Suprapubic skin (tissue), 4 donors: ENCODE measurements around the gene WDTC1. TPM values are rescaled to one million over a fixed set of nuclear protein-coding genes. Genes with fewer than 3 reads are reported as not detected.

Experiments used
- DNase-seq, 2 donors: peaks; one replicate each; pipeline ENCODE4 v3.0.0-alpha.2; 2019; ENCODE audit warnings: low spot score in 2 of 2
- H3K27ac ChIP-seq: fragments of 200-600 bp; sonication (generic); one replicate; pipeline ENCODE4 v1.5.1; 2019
- H3K27me3 ChIP-seq: fragments of 200-600 bp; sonication (generic); one replicate; pipeline ENCODE4 v1.5.1; 2019
- H3K36me3 ChIP-seq: fragments of 200-600 bp; sonication (generic); one replicate; pipeline ENCODE4 v1.5.1; 2019
- H3K4me1 ChIP-seq: fragments of 200-600 bp; sonication (generic); one replicate; pipeline ENCODE4 v1.5.1; 2019
- H3K4me3 ChIP-seq: fragments of 200-600 bp; sonication (generic); one replicate; pipeline ENCODE4 v1.5.1; 2019; ENCODE audit warnings: mild to moderate bottlenecking
- H3K9me3 ChIP-seq: fragments of 200-600 bp; sonication (generic); one replicate; pipeline ENCODE4 v1.5.1; 2019
- CTCF ChIP-seq, 2 donors: fragments of 200-600 bp in 1 of 2; fragments of 450-650 bp in 1 of 2; sonication (generic) in 1 of 2; IDR thresholded peaks; one replicate each; pipeline ENCODE4 v1.5.1; 2016 to 2019; ENCODE audit warnings: antibody characterized with exemption in 2 of 2, mild to moderate bottlenecking in 1 of 2, moderate library complexity in 1 of 2
- EP300 ChIP-seq: sonication (generic); formaldehyde crosslinking; IDR thresholded peaks from one replicate; pipeline ENCODE4 v1.6.1; 2017; ENCODE audit warnings: antibody characterized with exemption
- POLR2A ChIP-seq, 2 donors: fragments of 450-650 bp; IDR thresholded peaks; one replicate each; pipeline ENCODE4 v1.6.1; 2017; ENCODE audit warnings: antibody characterized with exemption in 2 of 2, mild to moderate bottlenecking in 2 of 2, moderate library complexity in 2 of 2
- POLR2AphosphoS5 ChIP-seq, 3 donors: sonication (generic); formaldehyde crosslinking; IDR thresholded peaks; one replicate each; pipeline ENCODE4 v1.6.1; 2017; ENCODE audit warnings: antibody characterized with exemption in 3 of 3
- WGBS: methylation state at CpG from one replicate; pipeline ENCODE4 v1.1.5; 2018; 5-methylcytosine and 5-hydroxymethylcytosine counted together
- total RNA-seq, 4 donors: library from RNA; depleted of rRNA; stranded (reverse); fragments of >200 nt; gene quantifications; one replicate each; pipeline ENCODE4 v1.1.0, GENCODE V29; 2016

The WDTC1 gene
- total RNA-seq, 4 donors from 2014 or later = 59.6 to 69.7 (median 64.5) TPM

DNA sequence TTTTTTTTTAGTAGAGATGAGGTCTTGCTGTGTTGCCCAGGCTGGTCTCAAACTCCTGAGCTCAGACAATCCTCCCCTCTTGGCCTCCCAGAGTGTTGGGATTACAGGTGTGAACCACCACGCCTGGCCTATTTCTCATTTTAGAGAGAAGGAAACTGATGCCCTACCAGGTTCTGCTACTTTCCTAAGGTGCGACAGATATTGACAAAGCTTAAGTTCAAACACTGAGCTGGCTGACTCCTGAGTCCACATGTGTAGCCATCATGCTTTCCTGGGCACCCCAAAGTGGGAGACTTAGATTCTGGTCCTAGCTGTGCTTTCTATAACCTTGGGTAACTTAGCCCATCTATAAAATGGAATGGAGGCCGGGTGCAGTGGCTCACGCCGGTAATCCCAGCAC lies 82.4 kb downstream of the WDTC1 start:
- no peaks in the 10 kb centered on the region for H3K9me3 ChIP-seq
- DNase-seq = no peak
- H3K36me3 ChIP-seq = no peaks in the 10 kb centered on the region
- peaks cover 4% of the 10 kb centered on the region for H3K4me1 ChIP-seq
- no peak overlapping the region for H3K27ac ChIP-seq
- TF ChIP-seq CTCF (IDR thresholded peaks at IDR 0.05) (no peak), POLR2A (IDR thresholded peaks at IDR 0.05) (no peak), EP300 (no peak), POLR2AphosphoS5 (IDR thresholded peaks at IDR 0.05) (no peak)
- no peak overlapping the region for H3K4me3 ChIP-seq
- 90% methylated on average over 5 of the region's 5 CpGs for WGBS
- no peaks in the 10 kb centered on the region for H3K27me3 ChIP-seq

DNA sequence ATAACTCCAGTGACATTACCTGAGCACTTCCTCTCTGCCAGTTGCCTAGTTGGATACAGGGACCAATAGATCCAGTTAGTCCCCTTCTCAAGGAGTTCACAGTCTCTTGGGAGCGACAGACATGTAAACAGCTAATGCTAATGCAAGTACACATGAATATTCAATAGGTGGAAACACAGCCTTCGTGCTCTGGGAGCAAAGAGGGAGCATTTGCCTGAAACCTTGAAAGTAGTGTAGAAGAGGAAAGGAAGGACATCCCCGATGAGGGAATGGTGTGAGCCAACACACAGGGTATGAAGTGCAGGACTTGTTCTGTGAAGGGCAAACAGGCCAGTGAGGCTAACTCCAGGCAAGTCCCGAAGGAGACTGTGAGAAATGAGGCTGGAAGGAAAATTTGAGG lies 83.7 kb downstream of the WDTC1 start:
- TF ChIP-seq CTCF (IDR thresholded peaks at IDR 0.05) (no peak), POLR2A (IDR thresholded peaks at IDR 0.05) (no peak), EP300 (no peak), POLR2AphosphoS5 (IDR thresholded peaks at IDR 0.05) (no peak)
- WGBS = 31% methylated on average over 4 of the region's 4 CpGs
- Histone ChIP-seq H3K4me1 (peaks cover 9% of the 10 kb centered on the region), H3K4me3 (no peak overlapping the region), H3K9me3 (no peaks in the 10 kb centered on the region), H3K27me3 (no peaks in the 10 kb centered on the region), H3K27ac (no peak overlapping the region), H3K36me3 (no peaks in the 10 kb centered on the region)
- no peak for DNase-seq

DNA sequence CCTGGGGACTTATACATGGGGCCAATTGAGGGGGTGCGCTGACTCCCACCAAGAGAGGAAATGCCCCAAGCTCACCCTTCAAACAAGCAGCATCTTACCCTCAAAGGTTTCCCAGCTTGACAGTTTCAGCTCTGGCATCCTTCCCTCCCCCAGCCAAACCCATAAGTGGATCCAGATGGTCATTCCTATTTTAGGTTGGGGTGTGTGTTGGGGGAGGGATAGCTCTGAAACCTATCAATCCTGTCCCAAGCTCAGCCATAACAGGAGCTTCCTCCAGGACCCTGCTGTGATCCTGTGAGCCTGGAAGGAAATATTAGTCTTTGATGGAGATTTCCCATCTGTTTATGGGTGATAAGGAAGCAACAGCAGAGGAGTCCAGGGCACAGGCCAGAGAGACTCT lies 84.2 kb downstream of the WDTC1 start:
- H3K36me3 ChIP-seq = no peaks in the 10 kb centered on the region
- no peak for DNase-seq
- no peak overlapping the region for H3K27ac ChIP-seq
- H3K4me1 ChIP-seq = peaks cover 14% of the 10 kb centered on the region
- no peak for TF ChIP-seq EP300
- TF ChIP-seq POLR2A (IDR thresholded peaks at IDR 0.05) = no peak
- TF ChIP-seq CTCF (IDR thresholded peaks at IDR 0.05) = no peak
- TF ChIP-seq POLR2AphosphoS5 (IDR thresholded peaks at IDR 0.05) = no peak
- H3K27me3 ChIP-seq = no peaks in the 10 kb centered on the region
- H3K9me3 ChIP-seq = no peaks in the 10 kb centered on the region
- WGBS = 65% methylated on average over 1 of the region's 1 CpG
- no peak overlapping the region for H3K4me3 ChIP-seq

DNA sequence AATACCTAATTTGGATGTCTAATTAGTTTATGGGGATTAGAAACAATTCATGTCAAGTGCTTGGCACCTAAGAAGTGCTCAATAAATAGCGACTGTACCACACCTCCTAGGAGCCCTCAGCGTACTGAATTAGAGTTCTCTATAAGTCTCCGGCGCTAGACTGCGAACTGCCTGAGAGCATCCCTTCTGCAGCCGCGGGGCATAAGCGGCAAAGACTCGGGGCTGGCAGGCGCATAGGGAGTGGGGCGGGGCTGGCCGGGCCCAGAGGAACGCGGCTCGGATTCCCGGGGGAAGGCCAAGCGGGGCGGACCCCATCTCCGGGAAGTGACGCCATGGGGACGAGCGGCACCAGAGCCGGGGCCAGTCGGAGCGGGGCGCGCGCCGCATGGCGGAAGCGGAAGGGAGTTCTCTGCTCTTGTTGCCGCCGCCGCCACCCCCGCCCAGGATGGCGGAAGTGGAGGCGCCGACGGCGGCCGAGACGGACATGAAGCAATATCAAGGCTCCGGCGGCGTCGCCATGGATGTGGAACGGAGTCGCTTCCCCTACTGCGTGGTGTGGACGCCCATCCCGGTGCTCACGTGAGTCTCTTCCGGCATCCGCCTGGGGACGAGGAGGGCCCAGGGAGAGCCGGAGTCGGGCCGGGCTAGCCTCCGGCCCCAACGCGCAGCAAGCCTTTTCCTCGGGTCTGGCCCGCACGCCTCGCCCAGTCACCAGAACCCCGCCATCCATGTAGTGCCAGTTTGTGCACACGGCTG lies 87.6 kb downstream of the WDTC1 start, which contains the start of gene TMEM222:
TSS of gene TMEM222 (plus strand) at position 351 of the 756 bp plus-strand sequence. CDS start at position 386, 35 bp downstream.
- H3K9me3 ChIP-seq = no peaks in the 10 kb centered on the region
- H3K4me3 ChIP-seq = peak within 1 kb of the TSS; percentile 82
- DNase-seq = peak; percentile 99
- WGBS = 0% methylated on average over 11 of the region's 67 CpGs
- H3K36me3 ChIP-seq = peaks cover 15% of the 10 kb centered on the region
- peak within 1 kb of the TSS; percentile 95 for H3K27ac ChIP-seq
- peaks cover 36% of the 10 kb centered on the region for H3K4me1 ChIP-seq
- TF ChIP-seq CTCF (IDR thresholded peaks at IDR 0.05) = peak in 1 of 2 donors; percentile 26
- no peak for TF ChIP-seq EP300
- TF ChIP-seq POLR2A (IDR thresholded peaks at IDR 0.05) = peak in 1 of 2 donors; percentile 74
- peak; percentile 27 to 98 (median 87) for TF ChIP-seq POLR2AphosphoS5 (IDR thresholded peaks at IDR 0.05)
- H3K27me3 ChIP-seq = no peaks in the 10 kb centered on the region

- Histone ChIP-seq H3K36me3 (peaks cover 15% of the 10 kb centered on the region), H3K27me3 (no peaks in the 10 kb centered on the region), H3K27ac (peak overlapping the region; percentile 95), H3K4me3 (peak overlapping the region; percentile 82), H3K4me1 (peaks cover 44% of the 10 kb centered on the region), H3K9me3 (no peaks in the 10 kb centered on the region)
- no peak for DNase-seq
- 11% methylated on average over 10 of the region's 10 CpGs for WGBS
- TF ChIP-seq CTCF (IDR thresholded peaks at IDR 0.05) (no peak), POLR2A (IDR thresholded peaks at IDR 0.05) (no peak), EP300 (no peak), POLR2AphosphoS5 (IDR thresholded peaks at IDR 0.05) (no peak)
These were observed 88.3 kb downstream of the WDTC1 start for GRCh38 chr1:27322569-27323240.
